AG08396 (cell line): ENCODE results near the gene SPTAN1.

Experiments used
- DNase-seq: peaks from one replicate; pipeline ENCODE4 v3.0.0; 2012; ENCODE audit warnings: low spot score, mixed read lengths

Gene SPTAN1

DNA sequence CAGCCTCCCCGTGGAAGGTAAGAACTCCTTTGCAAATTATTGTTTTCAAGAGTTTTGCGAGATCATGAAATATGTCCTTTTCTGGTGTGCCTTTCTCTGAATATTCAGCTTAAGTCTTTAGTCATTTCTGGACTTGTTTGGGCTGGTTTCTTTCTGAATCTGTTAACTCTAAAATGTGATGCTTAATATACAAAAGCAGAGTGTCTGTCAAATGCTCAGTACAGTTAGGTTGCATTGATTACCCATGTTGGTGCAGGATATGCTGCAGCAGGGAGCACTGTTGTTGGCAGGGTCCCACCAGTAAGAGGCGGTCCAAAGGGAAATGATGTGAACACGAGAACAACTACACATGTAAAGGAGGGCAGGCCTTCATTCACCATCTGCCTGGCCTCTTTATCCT, 47.7 kb downstream of the SPTAN1 start:
- DNase-seq = no peak

DNA sequence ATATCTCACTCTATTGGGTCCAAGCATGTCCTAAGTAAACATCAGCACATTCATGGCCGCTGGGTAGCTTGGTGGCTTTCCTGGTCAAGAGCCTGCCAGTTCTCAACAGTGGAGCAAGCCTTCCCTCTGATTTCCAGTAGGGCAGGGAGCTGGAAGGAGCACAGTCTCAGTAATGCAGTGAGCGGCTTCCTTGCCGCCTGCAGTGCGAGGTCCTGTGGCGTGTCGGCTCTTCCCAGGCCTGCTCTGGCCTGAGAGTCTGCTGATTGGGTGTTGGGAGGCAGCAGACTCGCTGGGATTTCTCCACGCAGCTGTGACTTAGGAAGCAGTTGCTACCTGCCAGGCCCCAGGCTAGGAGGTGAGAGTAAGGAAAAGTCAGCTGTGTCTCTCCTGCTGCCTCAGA, 51.3 kb downstream of the SPTAN1 start:
- DNase-seq = no peak

DNA sequence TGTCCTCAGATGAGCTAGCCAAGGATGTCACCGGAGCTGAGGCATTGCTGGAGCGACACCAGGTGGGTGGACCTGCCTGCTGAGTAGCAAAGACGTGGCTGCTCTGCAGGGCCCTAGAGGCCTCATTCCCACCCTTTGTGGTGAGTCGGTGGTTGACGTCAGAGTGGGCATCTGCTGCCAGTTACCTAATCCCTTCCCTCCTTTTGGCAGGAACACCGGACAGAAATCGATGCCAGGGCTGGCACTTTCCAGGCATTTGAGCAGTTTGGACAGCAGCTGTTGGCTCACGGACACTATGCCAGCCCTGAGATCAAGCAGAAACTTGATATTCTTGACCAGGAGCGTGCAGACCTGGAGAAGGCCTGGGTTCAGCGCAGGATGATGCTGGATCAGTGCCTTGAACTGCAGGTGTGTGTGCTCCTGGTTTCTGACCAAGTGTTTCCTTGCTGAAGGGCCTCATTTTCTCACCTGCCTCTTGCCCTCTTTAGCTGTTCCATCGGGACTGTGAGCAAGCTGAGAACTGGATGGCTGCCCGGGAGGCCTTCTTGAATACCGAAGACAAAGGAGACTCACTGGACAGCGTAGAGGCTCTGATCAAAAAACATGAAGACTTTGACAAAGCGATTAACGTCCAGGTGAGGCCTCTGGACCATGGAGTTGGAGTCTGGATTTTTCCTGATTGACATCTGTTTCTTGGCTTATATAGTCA, 55.4 kb downstream of the SPTAN1 start:
- DNase-seq = peak; percentile 26

DNA sequence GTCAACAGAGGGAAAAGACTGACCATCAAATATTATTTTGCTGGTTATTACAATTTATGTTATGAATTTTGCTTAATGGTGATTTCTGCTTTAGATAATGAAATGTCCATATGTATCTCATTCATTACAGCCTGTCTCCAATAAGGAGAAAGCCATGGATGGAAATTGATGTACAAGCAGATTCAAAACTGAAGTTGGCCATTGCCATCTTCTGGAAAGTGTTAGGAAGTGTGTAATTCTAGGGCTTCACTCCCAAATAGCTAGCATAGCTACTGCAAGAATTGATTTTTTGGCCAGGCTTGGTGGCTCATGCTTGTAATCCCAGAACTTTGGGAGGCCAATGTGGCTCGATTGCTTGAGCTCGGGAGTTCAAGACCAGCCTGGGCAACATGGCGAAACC, 58.5 kb downstream of the SPTAN1 start:
- DNase-seq = no peak

DNA sequence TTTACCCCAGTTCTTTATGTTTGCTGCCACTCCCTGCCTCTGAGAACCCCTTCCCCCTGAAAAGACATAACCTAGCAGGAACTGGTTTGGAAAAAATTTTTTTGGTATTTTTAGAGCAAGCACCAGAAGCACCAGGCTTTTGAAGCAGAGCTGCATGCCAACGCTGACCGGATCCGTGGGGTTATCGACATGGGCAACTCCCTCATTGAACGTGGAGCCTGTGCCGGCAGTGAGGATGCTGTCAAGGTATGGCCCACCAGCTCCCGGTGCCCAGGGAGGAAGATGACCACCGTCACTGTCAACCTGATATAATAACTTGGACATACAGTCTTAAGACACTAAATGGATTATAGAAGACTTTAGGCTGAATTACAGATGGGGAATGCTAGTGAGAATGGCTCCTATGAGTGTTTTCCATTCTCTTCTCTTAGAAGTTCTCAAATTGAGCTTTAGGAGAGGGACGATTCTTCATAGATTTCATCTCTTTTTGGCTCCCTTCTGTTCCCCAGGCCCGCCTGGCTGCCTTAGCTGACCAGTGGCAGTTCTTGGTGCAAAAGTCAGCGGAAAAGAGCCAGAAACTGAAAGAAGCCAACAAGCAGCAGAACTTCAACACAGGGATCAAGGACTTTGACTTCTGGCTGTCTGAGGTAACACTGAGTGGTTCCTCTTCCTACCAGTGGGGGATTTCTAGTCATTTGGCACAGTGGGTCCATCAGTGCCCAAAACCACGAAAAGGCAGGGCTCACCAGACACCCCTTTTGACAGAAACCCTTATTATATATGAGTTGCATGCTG, 59.4 kb downstream of the SPTAN1 start:
- no peak for DNase-seq

DNA sequence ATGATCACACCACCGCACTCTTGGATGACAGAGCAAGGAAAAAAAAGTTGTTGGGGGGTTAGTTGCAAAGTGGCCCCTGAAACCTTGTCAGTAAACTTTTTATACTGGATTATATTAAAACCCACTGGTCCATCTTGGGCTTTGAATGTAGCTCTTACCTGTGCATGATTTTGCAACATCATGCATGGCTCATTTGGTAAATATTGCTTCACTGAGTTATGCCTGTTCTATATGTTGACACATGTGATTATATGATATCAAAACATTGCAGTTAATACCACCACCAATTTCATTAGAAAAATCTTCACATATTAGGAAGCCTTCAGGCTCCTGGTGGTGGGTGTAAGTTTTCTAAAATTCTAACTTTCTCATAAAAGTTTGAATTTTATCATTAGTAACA, 62.3 kb downstream of the SPTAN1 start:
- DNase-seq = no peak

DNA sequence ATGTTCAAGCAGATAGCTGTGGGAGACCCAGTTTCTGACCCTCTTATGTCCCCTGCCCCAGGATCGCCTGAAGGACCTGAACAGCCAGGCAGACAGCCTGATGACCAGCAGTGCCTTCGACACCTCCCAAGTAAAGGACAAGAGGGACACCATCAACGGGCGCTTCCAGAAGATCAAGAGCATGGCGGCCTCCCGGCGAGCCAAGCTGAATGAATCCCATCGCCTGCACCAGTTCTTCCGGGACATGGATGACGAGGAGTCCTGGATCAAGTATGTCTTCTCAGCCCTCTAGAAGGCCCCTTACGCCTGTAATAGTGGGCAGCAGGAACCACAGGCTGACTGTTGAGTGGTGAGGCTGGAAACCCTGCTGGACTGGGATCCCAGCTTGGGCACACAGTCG, 63.2 kb downstream of the SPTAN1 start:
- no peak for DNase-seq

DNA sequence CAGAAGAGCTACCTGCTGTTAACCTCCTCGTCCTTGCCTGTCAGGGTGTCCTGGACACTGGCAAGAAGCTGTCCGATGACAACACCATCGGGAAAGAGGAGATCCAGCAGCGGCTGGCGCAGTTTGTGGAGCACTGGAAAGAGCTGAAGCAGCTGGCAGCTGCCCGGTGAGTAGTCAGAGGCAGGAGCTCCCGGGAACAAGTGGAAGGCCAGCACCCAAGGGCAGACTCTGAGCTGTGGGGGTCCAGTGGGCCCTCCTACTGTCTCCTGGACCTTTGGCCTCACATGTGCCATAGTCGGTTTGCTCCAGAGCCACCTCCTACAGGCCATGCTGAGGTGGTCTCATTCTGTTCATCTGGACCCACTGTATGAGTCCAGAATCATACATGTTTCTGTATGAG, 65.6 kb downstream of the SPTAN1 start:
- no peak for DNase-seq

DNA sequence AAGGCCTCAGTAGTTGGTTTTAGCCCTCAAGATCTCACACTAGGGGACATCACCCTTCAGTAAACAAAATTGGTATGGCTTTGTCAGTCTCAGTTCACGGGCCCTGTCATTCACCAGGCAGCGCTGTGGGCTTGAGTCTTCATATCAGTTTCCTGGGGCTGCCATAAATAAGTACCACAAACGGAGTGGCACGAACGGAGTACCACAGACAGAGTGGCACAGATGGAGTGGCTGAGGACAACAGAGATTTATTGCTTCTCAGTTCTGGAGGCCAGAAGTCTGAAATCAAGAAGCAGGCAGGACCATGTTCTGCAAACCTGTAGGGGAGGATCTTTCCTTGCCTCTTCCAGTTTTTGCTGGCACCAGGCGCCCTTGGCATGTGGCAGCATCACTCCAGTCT, 66.7 kb downstream of the SPTAN1 start:
- no peak for DNase-seq

DNA sequence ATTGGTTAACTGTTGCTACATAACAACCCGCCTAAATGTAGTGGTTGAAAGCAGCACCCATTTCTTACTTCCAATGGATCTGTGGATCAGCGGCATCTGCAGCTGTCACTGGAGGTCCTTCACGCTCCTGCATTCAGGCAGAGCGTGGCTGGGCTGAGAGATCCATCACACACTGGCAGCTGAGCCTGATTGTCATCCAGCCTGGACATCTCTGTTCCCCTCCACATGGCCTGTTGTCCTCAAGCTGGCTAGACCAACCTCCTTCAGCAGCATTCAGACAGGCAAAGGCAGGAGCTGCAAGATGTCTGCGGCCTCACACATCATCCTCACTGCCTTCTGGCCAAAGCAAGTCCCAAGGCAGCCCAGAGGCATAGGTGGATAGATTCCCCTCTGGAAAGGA, 67.4 kb downstream of the SPTAN1 start:
- no peak for DNase-seq

DNA sequence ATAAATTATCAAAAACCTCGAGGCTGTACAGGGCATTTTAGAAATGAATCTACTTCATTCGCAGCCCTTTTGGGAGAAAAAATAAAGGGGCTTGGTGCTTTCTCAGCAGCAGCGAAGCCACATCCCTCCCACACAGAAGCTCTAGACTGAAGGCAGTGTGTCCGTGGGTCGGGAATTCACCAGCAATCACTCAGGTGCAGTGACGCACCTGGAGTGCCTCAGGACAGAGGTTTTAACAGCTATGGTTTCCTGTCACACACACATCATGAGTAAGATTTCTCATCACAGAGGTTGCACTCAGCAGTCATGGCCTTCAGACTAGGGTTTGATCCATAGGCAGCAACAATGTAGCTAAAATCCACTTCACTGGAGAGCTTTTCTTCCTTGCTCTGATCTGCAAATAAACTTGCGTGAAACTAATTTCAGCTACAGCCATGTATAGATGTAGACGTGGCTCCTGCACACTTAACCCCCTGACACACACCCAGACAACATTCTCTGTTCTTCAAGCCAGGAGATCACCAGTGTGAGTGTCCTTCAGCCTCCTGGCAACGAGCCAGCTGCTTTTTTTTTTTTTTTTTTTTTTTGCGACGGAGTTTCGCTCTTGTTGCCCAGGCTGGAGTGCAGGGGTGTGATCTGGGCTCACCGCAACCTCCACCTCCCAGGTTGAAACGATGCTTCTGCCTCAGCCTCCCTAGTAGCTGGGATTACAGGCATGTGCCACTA, 69.5 kb downstream of the SPTAN1 start:
- DNase-seq = no peak

DNA sequence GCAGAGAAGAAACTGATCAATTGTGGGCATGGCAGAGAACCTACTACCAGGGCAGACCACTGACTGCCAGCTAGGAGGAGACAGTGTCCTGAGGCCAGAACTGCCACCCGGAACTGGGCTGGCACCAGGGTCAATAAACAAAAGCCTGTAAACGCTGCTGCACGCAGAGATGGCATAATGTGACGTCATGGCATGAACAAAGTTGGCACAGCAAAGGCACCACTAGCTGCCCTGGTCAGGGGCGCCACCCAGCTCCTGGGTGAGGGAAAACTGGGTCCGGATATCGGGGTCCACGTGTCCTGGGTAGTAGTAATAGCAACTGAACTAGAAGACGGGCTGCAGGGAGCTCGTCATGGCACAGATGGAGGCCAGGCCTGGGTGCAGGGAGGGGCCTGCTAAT, 72.2 kb downstream of the SPTAN1 start:
- no peak for DNase-seq

DNA sequence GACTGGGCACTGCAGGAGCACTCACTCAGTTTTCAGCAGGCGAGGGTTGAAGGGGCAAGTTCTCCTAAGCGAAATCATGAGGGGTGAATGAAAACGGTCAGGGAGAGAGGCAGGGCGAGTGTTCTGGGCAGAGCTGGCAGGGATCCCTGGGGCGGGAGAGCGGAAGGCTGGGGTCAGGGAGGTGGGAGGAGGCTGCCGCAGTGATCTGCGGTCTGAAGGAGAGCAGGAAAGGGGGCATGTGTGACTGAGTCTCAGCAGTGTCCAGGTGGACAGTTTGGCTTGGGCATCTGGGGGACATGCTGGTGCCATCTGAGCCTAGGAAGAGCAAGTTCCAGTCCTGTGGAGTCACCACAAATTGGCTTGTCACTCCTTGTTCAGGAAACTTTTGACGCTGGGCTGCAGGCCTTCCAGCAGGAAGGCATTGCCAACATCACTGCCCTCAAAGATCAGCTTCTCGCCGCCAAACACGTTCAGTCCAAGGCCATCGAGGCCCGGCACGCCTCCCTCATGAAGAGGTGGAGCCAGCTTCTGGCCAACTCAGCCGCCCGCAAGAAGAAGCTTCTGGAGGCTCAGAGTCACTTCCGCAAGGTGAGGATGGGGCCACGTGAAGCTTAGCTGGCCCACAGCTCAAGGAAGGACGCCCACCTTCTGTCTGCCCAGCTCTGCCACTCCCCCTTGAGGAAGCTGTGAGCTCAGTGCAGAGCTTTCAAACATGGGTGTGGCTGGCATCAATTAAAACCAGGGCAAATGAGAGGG, 73.2 kb downstream of the SPTAN1 start:
- DNase-seq = no peak

DNA sequence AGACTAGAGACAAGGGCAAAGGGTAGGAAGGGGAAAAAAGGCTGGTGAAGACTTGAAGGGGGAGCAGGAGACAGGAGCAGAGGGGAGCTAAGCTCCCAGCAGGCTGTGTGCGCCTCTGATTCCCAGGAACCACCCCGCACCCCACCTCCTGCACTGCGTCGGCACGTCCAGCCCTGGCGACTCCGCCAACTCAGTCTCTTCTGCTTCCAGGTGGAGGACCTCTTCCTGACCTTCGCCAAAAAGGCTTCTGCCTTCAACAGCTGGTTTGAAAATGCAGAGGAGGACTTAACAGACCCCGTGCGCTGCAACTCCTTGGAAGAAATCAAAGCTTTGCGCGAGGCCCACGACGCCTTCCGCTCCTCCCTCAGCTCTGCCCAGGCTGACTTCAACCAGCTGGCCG, 73.8 kb downstream of the SPTAN1 start:
- DNase-seq = no peak

DNA sequence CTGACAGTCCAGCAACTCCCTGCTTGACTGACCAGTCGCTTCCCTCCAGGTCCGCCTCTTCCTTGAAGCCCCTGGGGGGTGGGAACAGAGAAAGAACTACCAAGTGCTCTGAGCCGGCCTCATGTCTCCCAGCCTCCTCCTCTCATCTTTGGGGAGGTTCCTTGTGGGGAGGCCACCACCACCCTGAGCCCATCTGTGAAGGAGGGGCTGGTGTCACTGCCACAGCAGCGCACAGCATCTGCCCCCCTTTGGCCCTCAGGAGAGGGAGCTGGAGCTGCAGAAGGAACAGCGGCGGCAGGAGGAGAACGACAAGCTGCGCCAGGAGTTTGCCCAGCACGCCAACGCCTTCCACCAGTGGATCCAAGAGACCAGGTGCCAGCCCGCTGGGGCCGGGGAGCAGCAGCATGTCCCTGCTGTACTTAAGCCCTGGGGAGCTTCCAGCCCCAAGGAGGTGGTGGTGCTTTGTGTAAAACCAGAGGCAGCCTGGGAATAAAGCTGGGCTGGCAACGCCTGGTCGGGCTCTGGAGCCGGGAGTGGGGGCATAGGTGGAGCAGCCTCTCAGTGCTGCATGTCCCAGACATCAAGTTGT, 74.8 kb downstream of the SPTAN1 start:
- DNase-seq = no peak

DNA sequence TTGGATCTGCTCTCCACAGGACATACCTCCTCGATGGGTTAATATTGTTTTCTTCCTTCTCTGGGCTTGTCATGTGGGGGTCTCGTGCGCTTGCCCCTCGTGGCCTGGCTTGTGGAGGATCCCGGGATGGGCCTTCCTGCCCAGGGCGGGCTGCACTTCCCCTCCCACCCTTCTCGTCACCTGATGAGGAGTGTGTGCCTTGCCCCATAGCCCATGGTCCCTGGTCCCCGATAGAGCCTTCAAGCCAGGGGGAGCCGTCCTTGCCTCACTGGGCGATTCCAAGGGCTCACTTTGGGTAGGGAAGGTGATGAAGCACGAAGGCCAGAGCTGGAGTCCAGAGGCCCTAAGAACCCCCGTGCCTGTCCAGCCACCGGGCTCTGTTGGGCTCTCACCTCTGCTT, 75.5 kb downstream of the SPTAN1 start:
- no peak for DNase-seq

DNA sequence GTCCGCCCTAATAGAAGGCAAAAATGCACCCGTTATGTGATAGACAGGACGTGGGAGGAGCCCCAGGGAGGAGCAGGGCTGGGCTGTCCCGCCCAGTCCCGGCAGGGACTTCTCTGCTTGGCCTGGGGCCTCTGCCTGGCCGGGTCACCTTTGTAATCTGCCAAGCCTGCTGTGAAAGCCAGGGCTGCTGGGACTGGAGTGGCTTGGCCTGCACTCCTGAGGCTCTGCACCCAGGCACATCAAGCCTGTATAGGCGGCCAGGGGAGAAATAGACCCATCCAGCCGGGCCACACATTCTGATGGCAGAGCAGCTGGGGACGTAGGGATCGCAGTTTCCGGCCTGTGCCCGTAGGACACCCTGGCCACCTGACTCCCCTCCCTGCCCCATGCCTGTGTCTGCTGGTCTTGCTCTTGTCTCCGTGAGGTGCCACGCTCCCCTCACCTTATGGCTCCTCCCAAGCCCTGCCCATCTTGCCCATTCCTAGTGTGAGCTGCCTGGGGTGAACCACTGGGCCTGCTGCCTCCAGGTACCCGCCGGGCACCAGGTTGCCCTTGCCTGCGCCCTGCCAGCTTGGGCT, 76.2 kb downstream of the SPTAN1 start:
- DNase-seq = no peak

DNA sequence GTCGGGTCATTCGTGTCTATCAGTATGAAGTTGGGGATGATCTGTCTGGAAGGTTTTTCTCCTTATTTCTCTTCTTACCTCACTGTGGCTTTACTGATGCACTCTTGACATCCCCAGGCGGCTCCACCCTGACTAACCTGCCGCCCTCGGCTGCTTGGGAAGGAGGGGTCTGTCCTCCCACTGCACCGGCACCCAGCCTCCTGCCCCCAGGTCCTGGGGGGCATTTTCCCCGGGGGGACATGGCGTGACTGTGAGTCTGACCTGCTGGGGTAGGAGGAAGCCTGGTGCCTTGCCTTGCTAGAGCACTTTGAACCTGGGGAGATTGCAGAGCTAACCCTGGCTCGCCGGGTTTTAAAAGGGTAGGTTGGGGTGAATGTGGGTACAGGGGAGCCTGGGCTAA, 76.7 kb downstream of the SPTAN1 start:
- no peak for DNase-seq

DNA sequence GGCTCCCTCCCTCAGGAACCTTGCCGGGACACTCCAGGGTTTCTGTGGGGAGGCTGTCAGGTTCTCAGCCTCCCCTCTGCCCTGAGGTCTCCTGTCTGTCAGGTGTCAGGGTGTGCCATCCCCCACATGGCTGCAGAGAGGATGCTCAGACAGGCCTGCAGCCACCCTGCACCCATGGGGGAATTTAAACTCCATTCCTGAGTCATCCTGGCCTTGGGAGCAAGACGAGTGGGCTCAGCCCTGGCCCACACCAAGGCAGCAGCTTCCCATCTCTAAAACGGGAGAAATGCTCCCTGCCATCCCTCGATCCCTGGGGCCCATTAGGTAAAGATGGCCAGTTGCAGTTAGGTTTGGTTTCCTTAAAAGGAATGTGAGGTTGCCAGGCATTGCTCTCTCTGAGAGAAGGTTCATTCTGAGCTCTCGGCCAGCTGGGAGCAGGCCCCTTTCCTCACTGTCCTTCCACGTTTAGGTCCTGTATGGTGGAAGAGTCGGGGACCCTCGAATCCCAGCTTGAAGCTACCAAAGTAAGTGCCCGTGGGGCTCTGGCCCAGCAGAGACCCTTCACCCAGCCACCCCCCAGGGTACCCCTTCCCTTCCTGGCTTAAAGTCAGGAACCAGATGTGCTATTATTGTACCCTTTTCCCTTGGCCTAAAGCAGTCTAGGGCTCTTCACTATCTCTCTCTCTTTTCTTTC, 77.6 kb downstream of the SPTAN1 start:
- DNase-seq = no peak

DNA sequence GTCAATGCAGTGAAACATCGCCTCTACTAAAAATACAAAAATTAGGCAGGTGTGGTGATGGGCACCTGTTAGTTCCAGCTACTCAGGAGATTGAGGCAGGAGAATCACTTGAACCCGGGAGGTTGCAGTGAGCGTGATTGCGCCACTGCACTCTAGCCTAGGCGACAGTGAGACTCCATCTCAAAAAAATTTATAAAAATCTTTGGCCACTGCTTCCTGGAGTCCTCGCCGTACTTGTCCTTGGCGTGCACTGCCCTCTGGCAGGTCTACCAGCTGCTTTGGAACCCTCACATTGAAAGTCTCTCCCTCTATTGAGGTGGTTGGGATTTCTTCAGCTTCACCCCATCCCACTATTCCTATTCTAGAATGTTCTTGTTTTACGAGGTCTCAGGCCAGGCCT, 79.2 kb downstream of the SPTAN1 start:
- DNase-seq = no peak

DNA sequence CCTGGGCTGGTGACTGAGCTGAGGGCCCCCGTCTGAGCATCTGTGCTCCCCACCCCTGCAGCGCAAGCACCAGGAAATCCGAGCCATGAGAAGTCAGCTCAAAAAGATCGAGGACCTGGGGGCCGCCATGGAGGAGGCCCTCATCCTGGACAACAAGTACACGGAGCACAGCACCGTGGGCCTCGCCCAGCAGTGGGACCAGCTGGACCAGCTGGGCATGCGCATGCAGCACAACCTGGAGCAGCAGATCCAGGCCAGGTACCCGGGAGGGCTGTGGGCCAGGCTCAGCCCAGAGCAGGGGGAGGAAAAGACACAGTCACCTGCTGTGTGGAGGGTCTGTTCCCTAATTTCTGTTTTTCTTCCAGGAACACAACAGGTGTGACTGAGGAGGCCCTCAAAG, 79.7 kb downstream of the SPTAN1 start:
- DNase-seq = no peak
